Liver (tissue), 9 donors: ENCODE data around the gene TRAPPC3L. TPM values are rescaled to one million over a fixed set of nuclear protein-coding genes. Genes with fewer than 3 reads are reported as not detected.

Experiments used
- DNase-seq: peaks from one replicate; pipeline ENCODE4 v3.0.0-alpha.2; 2017; ENCODE audit warnings: low spot score
- H3K27ac ChIP-seq, 2 donors: one replicate each; pipeline ENCODE4 v1.7.0; 2013; ENCODE audit warnings: inconsistent platforms in 2 of 2, low read length in 2 of 2, control low read depth in 1 of 2, low read depth in 1 of 2, mild to moderate bottlenecking in 1 of 2
- H3K27me3 ChIP-seq, 4 donors: one replicate each; pipeline versions ENCODE4 v1.6.1 to v1.7.0; 2013; ENCODE audit warnings: low read length in 3 of 4, inconsistent platforms in 1 of 4, mild to moderate bottlenecking in 1 of 4, moderate library complexity in 1 of 4; ENCODE audit not compliant: control insufficient read depth in 4 of 4, insufficient read depth in 4 of 4
- H3K36me3 ChIP-seq, 4 donors: one replicate each; pipeline versions ENCODE4 v1.6.1 to v1.7.0; 2013; ENCODE audit warnings: low read length in 3 of 4, mild to moderate bottlenecking in 3 of 4, low read depth in 1 of 4, moderate library complexity in 1 of 4; ENCODE audit not compliant: control insufficient read depth in 4 of 4, insufficient read depth in 3 of 4
- H3K4me1 ChIP-seq, 4 donors: one replicate each; pipeline versions ENCODE4 v1.6.1 to v1.7.0; 2013; ENCODE audit warnings: low read length in 3 of 4, mild to moderate bottlenecking in 3 of 4, moderate library complexity in 1 of 4; ENCODE audit not compliant: control insufficient read depth in 4 of 4, insufficient read depth in 4 of 4
- H3K4me3 ChIP-seq, 3 donors: one replicate each; pipeline versions ENCODE4 v1.6.1 to v1.7.0; 2013; ENCODE audit warnings: low read length in 3 of 3, control low read depth in 1 of 3, low read depth in 1 of 3, mild to moderate bottlenecking in 1 of 3
- H3K9ac ChIP-seq, 2 donors: one replicate each; pipeline ENCODE4 v1.7.0; 2013; ENCODE audit warnings: low read length in 2 of 2, mild to moderate bottlenecking in 2 of 2, moderate library complexity in 2 of 2, control low read depth in 1 of 2, low read depth in 1 of 2
- H3K9me3 ChIP-seq, 4 donors: one replicate each; pipeline versions ENCODE4 v1.6.1 to v1.7.0; 2013; ENCODE audit warnings: low read length in 3 of 4; ENCODE audit not compliant: control insufficient read depth in 4 of 4
- CTCF ChIP-seq: fragments of 150-350 bp; IDR thresholded peaks from 2 replicates; pipeline ENCODE4 v1.5.1; 2017; ENCODE audit warnings: improper control_type of control experiment, low read depth, low read length; ENCODE audit not compliant: missing input control
- EGR1 ChIP-seq, 2 donors: IDR thresholded peaks; 2 replicates each; pipeline ENCODE4 v1.6.1; 2016 to 2018; ENCODE audit warnings: antibody characterized with exemption in 2 of 2, low read depth in 2 of 2
- FOXA1 ChIP-seq: IDR thresholded peaks from 2 replicates; pipeline ENCODE4 v1.6.1; 2016; ENCODE audit warnings: antibody characterized with exemption
- FOXA2 ChIP-seq: IDR thresholded peaks from 2 replicates; pipeline ENCODE4 v1.6.1; 2016; ENCODE audit warnings: antibody characterized with exemption
- GABPA ChIP-seq, 2 donors: IDR thresholded peaks in 1 of 2; conservative IDR thresholded peaks in 1 of 2; 2 replicates each; pipeline ENCODE4 v1.6.1; 2016; ENCODE audit warnings: antibody characterized with exemption in 2 of 2, mild to moderate bottlenecking in 1 of 2, moderate library complexity in 1 of 2
- HNF4A ChIP-seq, 2 donors: conservative IDR thresholded peaks; 2 replicates each; pipeline ENCODE4 v1.6.1; 2016; ENCODE audit warnings: antibody characterized with exemption in 2 of 2, mild to moderate bottlenecking in 2 of 2
- HNF4G ChIP-seq: IDR thresholded peaks from 2 replicates; pipeline ENCODE4 v1.6.1; 2016; ENCODE audit warnings: antibody characterized with exemption
- JUND ChIP-seq, 2 donors: IDR thresholded peaks; 2 replicates each; pipeline ENCODE4 v1.6.1; 2016; ENCODE audit warnings: antibody characterized with exemption in 2 of 2
- NR2F2 ChIP-seq: IDR thresholded peaks from 2 replicates; pipeline ENCODE4 v1.6.1; 2016; ENCODE audit warnings: antibody characterized with exemption
- RAD21 ChIP-seq, 2 donors: IDR thresholded peaks; 2 replicates each; pipeline ENCODE4 v1.6.1; 2016; ENCODE audit warnings: antibody characterized with exemption in 2 of 2, mild to moderate bottlenecking in 2 of 2
- RXRA ChIP-seq, 2 donors: IDR thresholded peaks; 2 replicates each; pipeline ENCODE4 v1.6.1; 2017 to 2018; ENCODE audit warnings: antibody characterized with exemption in 2 of 2, mild to moderate bottlenecking in 1 of 2
- SP1 ChIP-seq: IDR thresholded peaks from 2 replicates; pipeline ENCODE4 v1.6.1; 2018; ENCODE audit warnings: antibody characterized with exemption, mild to moderate bottlenecking
- TAF1 ChIP-seq: conservative IDR thresholded peaks from 2 replicates; pipeline ENCODE4 v1.6.1; 2016; ENCODE audit warnings: antibody characterized with exemption, mild to moderate bottlenecking
- YY1 ChIP-seq: IDR thresholded peaks from 2 replicates; pipeline ENCODE4 v1.6.1; 2016; ENCODE audit warnings: antibody characterized with exemption, mild to moderate bottlenecking
- WGBS: extraction: QIAGEN DNeasy Blood & Tissue Kit; methylation state at CpG from one replicate; pipeline ENCODE4 v1.1.7; 2013; 5-methylcytosine and 5-hydroxymethylcytosine counted together
- polyA plus RNA-seq, 2 donors: library from polyadenylated mRNA; stranded (reverse) in 1 of 2; unstranded in 1 of 2; fragments of 200-250 nt in 1 of 2; fragments of >200 nt in 1 of 2; fragmentation: Nextera tagmentation in 1 of 2; extraction: Ambion mirVana in 1 of 2; gene quantifications; one replicate each; pipeline versions ENCODE4 v1.2.1 to v1.2.3, GENCODE V29; 2013 to 2015
- total RNA-seq, 2 donors: library from RNA; depleted of rRNA; stranded (reverse); fragments of >200 nt; gene quantifications; one replicate each; pipeline ENCODE4 v1.2.3, GENCODE V29; 2014
- TF ChIP-seq, protein P1 (sequence below): IDR thresholded peaks from 2 replicates; pipeline ENCODE4 v1.6.1; 2016; ENCODE audit warnings: antibody characterized with exemption
- TF ChIP-seq, protein P2 (sequence below): IDR thresholded peaks from 2 replicates; pipeline ENCODE4 v1.6.1; 2016; ENCODE audit warnings: antibody characterized with exemption, mild to moderate bottlenecking
- TF ChIP-seq, protein P3 (sequence below): IDR thresholded peaks from 2 replicates; pipeline ENCODE4 v1.6.1; 2016; ENCODE audit warnings: antibody characterized with exemption
- TF ChIP-seq, protein P4 (sequence below): IDR thresholded peaks from 2 replicates; pipeline ENCODE4 v1.6.1; 2016; ENCODE audit warnings: antibody characterized with exemption
- donor health status: healthy.
- donor health status: healthy.
- donor health status: healthy.
- donor health status: healthy.
- donor health status: healthy.

The TRAPPC3L gene
- total and polyA plus RNA-seq, 4 donors = 0.08 to 0.21 (median 0.16) TPM

GRCh38 chr6:116557893-116558292 is 12.4 kb upstream of the TRAPPC3L start:
- WGBS = 67% methylated on average over 5 of the region's 5 CpGs
- no peak for DNase-seq
- H3K27ac ChIP-seq = no peak overlapping the region
- no peak overlapping the region for H3K9ac ChIP-seq
- H3K9me3 ChIP-seq = no peaks in the 10 kb centered on the region
- no peaks in the 10 kb centered on the region for H3K36me3 ChIP-seq
- H3K4me3 ChIP-seq = no peak overlapping the region
- H3K4me1 ChIP-seq = peaks cover 0 to 8% (median 0%) of the 10 kb centered on the region in 4 donors
- peaks cover 0 to 4% (median 0%) of the 10 kb centered on the region in 4 donors for H3K27me3 ChIP-seq
- TF ChIP-seq NR2F2 = peak; percentile 28
- TF ChIP-seq YY1 = no peak

GRCh38 chr6:116556814-116557415 is 11.4 kb upstream of the TRAPPC3L start:
- H3K4me1 ChIP-seq = peaks cover 0 to 7% (median 0%) of the 10 kb centered on the region in 4 donors
- TF ChIP-seq SP1 = no peak
- TF ChIP-seq RXRA (IDR thresholded peaks at IDR 0.05) = no peak
- TF ChIP-seq GABPA (IDR thresholded peaks at IDR 0.05 in 1 of 2, conservative IDR thresholded peaks at IDR 0.05 in 1 of 2) = no peak
- TF ChIP-seq JUND (IDR thresholded peaks at IDR 0.05) = no peak
- no peak for TF ChIP-seq HNF4G
- TF ChIP-seq FOXA2 = no peak
- no peak for TF ChIP-seq NR2F2
- TF ChIP-seq, protein P1, sequence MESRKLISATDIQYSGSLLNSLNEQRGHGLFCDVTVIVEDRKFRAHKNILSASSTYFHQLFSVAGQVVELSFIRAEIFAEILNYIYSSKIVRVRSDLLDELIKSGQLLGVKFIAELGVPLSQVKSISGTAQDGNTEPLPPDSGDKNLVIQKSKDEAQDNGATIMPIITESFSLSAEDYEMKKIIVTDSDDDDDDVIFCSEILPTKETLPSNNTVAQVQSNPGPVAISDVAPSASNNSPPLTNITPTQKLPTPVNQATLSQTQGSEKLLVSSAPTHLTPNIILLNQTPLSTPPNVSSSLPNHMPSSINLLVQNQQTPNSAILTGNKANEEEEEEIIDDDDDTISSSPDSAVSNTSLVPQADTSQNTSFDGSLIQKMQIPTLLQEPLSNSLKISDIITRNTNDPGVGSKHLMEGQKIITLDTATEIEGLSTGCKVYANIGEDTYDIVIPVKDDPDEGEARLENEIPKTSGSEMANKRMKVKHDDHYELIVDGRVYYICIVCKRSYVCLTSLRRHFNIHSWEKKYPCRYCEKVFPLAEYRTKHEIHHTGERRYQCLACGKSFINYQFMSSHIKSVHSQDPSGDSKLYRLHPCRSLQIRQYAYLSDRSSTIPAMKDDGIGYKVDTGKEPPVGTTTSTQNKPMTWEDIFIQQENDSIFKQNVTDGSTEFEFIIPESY = no peak
- TF ChIP-seq FOXA1 = no peak
- TF ChIP-seq HNF4A (conservative IDR thresholded peaks at IDR 0.05) = no peak
- TF ChIP-seq, protein P2, sequence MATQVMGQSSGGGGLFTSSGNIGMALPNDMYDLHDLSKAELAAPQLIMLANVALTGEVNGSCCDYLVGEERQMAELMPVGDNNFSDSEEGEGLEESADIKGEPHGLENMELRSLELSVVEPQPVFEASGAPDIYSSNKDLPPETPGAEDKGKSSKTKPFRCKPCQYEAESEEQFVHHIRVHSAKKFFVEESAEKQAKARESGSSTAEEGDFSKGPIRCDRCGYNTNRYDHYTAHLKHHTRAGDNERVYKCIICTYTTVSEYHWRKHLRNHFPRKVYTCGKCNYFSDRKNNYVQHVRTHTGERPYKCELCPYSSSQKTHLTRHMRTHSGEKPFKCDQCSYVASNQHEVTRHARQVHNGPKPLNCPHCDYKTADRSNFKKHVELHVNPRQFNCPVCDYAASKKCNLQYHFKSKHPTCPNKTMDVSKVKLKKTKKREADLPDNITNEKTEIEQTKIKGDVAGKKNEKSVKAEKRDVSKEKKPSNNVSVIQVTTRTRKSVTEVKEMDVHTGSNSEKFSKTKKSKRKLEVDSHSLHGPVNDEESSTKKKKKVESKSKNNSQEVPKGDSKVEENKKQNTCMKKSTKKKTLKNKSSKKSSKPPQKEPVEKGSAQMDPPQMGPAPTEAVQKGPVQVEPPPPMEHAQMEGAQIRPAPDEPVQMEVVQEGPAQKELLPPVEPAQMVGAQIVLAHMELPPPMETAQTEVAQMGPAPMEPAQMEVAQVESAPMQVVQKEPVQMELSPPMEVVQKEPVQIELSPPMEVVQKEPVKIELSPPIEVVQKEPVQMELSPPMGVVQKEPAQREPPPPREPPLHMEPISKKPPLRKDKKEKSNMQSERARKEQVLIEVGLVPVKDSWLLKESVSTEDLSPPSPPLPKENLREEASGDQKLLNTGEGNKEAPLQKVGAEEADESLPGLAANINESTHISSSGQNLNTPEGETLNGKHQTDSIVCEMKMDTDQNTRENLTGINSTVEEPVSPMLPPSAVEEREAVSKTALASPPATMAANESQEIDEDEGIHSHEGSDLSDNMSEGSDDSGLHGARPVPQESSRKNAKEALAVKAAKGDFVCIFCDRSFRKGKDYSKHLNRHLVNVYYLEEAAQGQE = no peak
- TF ChIP-seq, protein P3, sequence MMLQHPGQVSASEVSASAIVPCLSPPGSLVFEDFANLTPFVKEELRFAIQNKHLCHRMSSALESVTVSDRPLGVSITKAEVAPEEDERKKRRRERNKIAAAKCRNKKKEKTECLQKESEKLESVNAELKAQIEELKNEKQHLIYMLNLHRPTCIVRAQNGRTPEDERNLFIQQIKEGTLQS = no peak
- no peak for TF ChIP-seq EGR1 (IDR thresholded peaks at IDR 0.05; ENCODE audit: low read depth in 2 of 2)
- TF ChIP-seq TAF1 = no peak
- no peak for TF ChIP-seq YY1
- no peak for TF ChIP-seq CTCF
- TF ChIP-seq, protein P4, sequence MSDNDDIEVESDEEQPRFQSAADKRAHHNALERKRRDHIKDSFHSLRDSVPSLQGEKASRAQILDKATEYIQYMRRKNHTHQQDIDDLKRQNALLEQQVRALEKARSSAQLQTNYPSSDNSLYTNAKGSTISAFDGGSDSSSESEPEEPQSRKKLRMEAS = no peak
- TF ChIP-seq RAD21 (IDR thresholded peaks at IDR 0.05) = no peak

More at GRCh38 chr6:116556814-116557415, 11.4 kb upstream of the TRAPPC3L start:
- Histone ChIP-seq H3K9me3 (no peaks in the 10 kb centered on the region), H3K27me3 (peaks cover 0 to 4% (median 0%) of the 10 kb centered on the region in 4 donors), H3K9ac (no peak overlapping the region), H3K36me3 (no peaks in the 10 kb centered on the region), H3K27ac (no peak overlapping the region), H3K4me3 (no peak overlapping the region)
- WGBS = 85% methylated on average over 5 of the region's 5 CpGs
- no peak for DNase-seq
